NK-92 (cell line): ENCODE measurements around the gene SHANK1.

Experiments
- DNase-seq: peaks from one replicate; lab custom pipeline; 2025; ENCODE audit not compliant: unreplicated experiment; lab: John Stamatoyannopoulos, UW

SHANK1 gene

GRCh38 chr19:50662651-50663481 is 56.7 kb downstream of the SHANK1 start:
- DNase-seq: no peak

DNA sequence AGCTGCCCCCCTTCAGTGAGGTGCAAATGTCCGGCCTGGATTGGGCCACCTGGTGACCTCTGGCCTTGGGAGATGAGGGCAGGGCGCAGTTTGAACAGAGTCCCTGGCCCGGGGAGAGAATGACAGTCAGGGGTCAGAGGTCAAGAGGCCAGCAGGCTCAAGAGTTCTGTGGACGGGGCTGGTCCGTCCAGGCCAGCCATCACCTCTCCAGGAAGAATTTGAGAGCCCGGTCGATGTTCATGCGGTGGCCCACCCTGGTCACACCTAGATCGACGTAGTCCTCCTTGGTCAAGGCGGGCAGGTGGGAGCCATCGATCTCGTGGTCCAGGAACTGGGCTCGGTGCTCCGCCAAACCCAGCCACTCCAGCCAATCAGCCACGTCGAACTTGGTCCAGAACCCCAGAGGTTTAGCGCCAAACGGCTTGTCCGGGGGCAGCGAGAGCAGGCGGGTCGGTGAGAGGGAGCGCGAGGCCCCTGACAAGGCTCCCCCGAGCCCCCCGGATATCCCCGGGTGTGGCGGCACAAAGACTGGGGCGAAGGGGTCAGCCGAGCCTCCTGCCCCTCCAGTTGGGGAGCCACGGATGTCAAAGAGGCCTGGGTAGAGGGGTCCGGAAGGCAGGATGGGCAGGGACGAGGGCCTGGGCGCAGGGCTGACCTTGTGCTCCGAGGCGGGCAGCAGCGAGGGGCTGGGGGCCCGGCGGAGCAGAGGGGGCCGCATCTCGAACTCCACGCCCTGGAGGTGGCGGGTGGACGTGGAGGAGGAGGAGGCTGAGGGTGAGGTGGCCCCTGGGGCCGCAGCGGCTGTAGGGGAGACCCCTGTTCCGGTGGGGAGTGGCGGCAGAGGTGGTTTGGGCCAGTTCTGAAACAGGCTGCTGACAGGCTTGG is 57.6 kb downstream of the SHANK1 start:
- no peak for DNase-seq

DNA sequence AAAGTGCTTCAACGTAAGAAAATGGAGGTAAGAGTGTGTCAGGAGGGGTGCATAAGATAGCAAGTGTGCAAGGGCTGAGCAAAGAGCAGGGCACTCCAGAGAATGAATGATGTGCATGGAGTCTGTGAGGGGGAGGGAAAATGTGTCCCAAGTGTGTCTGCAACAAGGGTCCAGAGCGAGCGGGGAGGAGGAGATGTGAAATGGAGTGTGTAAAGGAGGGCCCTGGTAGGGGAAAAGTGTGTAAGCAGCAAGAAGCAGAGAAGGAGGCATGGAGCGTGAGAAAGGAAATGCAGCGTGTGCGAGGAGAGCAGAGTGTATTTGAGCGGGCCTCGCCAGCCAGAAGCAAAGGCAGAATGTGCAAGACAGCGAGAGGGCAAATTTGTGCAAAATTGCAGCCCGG is 58.6 kb downstream of the SHANK1 start:
- no peak for DNase-seq

GRCh38 chr19:50660088-50660366 is 59.6 kb downstream of the SHANK1 start:
- no peak for DNase-seq

DNA sequence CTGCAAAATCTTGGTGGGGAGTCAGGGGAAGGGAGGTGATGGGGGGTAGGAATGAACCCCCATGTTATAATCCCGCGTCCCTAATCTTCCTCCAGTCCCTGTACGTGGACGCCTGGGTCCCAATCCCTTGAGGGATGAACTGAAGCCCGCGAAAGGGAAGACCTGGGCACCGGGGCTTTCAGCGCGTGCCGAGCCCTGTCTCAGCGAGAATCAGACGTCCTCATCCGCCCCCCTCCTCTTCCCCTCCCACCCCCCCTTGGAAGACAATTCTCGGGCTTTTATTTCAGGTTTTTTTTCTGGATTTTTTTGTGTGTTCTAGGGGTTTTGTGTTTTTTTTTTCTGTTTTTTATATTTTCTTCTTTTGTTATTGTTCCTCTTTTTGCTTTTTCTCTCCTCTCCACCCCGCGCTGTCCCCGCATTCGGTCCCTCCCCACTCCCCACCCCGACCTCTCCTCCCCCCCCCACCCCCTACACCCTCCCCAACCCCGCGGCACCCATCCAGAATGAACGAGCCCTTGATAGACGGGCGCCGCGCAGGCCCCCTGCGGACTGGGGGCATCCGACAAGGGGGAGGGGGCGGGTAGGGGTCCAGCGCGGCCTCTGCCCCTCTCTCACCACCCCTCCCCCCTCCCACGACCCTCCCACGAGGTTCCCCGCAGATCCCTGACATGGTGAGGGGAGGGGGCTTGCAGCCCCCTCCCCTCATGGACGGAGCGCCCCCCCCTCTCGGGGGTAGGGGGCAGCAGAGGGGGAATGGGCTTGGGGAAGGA is 60.1 kb downstream of the SHANK1 start:
- DNase-seq: no peak

- DNase-seq: no peak
These were observed 60.9 kb downstream of the SHANK1 start for GRCh38 chr19:50658441-50659317.

DNA sequence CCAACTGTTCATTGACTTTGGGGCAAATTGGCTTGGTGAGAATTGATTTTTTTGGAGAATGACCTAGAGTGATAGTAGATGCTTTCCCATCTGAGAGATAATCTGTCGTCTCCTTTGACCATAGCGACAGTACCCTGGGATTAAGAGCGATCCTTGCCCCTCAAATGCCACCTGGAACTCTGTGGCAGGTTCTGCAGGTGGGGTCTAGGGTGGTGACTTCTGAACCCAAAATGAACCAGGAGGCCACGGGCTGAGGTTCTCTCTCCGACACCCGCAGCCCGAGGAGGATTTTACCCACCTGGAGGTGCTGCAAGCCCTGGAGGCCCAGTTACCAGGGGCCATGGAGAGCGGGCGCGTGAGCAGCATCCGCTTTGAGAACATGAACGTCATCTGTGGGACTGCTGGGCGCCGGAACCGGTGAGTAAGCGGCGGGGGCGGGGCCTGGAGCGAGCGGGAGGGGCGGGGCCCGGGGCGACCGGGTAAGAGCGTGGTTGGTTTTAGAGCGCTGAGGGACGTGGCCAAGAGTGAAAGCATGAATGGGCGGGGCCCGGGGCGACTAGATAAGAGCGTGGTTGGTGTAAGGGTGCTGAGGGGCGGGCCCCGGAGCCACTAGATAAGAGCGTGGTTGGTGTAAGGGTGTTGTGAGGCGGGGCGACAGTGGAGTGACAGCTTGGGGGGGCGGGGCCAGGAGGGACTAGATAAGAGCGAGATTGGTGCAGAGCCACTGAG is 61.7 kb downstream of the SHANK1 start:
- no peak for DNase-seq

- DNase-seq: no peak
These were observed 62.4 kb downstream of the SHANK1 start for GRCh38 chr19:50657222-50657669.

- no peak for DNase-seq
These were observed 64.7 kb downstream of the SHANK1 start for GRCh38 chr19:50654882-50655281.

DNA sequence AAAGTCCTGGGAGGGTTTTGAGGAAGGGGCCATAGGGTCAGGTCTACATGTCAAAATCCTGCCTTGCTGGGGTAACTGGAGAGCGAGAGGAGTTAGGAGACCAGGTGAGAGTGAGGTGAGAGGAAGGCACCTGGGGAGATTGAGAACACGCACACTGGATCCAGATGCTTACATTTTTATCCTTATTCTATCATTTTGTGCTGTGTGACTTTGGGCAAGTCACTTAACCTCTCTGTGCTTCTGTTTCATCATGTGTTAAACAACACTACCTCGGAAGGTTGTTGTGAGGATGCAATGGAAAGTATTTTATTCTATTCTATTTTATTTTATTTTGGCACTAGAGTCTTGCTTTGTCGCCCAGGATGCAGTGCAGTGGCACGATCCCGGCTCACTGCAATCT is 66.9 kb downstream of the SHANK1 start:
- no peak for DNase-seq

GRCh38 chr19:50651174-50651573 is 68.4 kb downstream of the SHANK1 start:
- DNase-seq: no peak

GRCh38 chr19:50649433-50650391 is 69.9 kb downstream of the SHANK1 start, which contains the start of gene C19orf81:
Gene C19orf81 (plus strand): TSS chr19:50649445. CDS start chr19:50649445, 0 bp downstream.
- no peak for DNase-seq

DNA sequence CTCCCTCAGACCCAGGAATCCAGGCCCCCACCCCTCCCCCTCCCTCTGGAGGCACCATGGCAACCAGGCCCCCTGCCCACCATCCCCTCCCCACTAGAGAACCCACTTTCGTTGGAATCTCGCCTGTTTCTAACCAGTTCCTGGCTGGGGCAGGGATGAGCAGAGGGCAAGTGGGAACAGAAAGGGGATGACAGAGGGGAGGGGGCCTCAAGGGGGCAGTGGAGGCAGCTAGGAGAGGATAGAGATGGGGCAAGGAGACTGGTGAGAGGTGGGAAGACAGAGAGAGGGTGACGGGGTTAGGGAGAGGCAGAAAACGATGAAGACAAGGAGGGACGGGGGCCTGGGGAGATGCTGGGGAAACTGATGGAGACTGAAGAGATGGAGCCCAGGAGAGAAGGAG is 70.9 kb downstream of the SHANK1 start:
- DNase-seq: no peak

GRCh38 chr19:50647879-50648615 is 71.6 kb downstream of the SHANK1 start:
- no peak for DNase-seq

GRCh38 chr19:50646074-50646807 is 73.4 kb downstream of the SHANK1 start:
- no peak for DNase-seq

GRCh38 chr19:50645107-50645506 is 74.5 kb downstream of the SHANK1 start:
- no peak for DNase-seq

DNA sequence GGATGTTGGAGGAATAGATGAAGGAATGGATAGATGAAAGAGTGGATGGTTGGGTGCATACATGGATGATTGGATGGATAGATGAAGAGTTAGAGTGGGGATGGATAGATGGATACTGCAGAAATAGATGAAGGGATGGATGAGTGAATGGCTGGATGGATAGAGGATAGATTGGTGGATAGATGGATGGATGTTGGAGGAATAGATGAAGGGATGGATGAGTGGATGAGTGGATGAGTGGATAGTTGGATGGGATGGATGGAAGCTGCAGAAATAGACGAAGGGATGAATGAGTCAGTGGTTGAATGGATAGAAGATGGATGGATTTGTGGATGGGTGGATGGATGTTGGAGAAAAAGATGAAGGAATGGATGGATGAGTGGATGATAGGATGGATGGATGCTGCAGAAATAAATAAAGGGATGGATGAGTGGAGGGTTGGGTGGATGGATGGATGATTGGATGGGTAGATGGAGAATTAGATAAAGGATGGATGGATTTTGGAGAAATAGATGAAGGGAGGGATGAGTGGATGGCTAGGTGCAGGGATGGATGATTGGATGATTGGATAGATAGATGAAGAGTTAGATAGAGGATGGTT is 75.2 kb downstream of the SHANK1 start:
- DNase-seq: no peak
